HG03097 (cell line): ENCODE results near the gene GPC4.
"Not testable (repeated sequence)": the region's sequence is repeated elsewhere in the genome, so short reads cannot be mapped to it uniquely, and the experiment has no call there.

Source experiments
- ATAC-seq: cut with Tn5 transposase; IDR thresholded peaks from one replicate; pipeline ENCODE4 v1.9.1; 2021; ENCODE audit not compliant: unreplicated experiment, low FRiP score

Gene GPC4

GRCh38 chrX:133370696-133371275, 44.5 kb downstream of the GPC4 start:
- ATAC-seq, result no peak

- no peak for ATAC-seq
Measured at GRCh38 chrX:133369065-133369464, 46.2 kb downstream of the GPC4 start.

GRCh38 chrX:133366735-133367134, 48.6 kb downstream of the GPC4 start:
- ATAC-seq, result no peak

GRCh38 chrX:133365871-133366611, 49.2 kb downstream of the GPC4 start:
- ATAC-seq, result no peak

GRCh38 chrX:133364865-133365264, 50.4 kb downstream of the GPC4 start:
- no peak for ATAC-seq

- ATAC-seq, result no peak
Measured at GRCh38 chrX:133364196-133364595, 51.1 kb downstream of the GPC4 start.

GRCh38 chrX:133362538-133362937, 52.8 kb downstream of the GPC4 start:
- no peak for ATAC-seq

GRCh38 chrX:133359466-133359865, 55.8 kb downstream of the GPC4 start:
- no peak for ATAC-seq

GRCh38 chrX:133353233-133353632, 62.1 kb downstream of the GPC4 start:
- no peak for ATAC-seq

GRCh38 chrX:133350751-133351150, 64.5 kb downstream of the GPC4 start:
- no peak for ATAC-seq

GRCh38 chrX:133346026-133346425, 69.3 kb downstream of the GPC4 start:
- no peak for ATAC-seq

- no peak for ATAC-seq
Measured at GRCh38 chrX:133339566-133339965, 75.7 kb downstream of the GPC4 start.

GRCh38 chrX:133337250-133337649, 78.0 kb downstream of the GPC4 start:
- ATAC-seq, result no peak

- ATAC-seq, result no peak
Measured at GRCh38 chrX:133335027-133335426, 80.3 kb downstream of the GPC4 start.

- no peak for ATAC-seq
Measured at GRCh38 chrX:133333154-133333750, 82.0 kb downstream of the GPC4 start.

GRCh38 chrX:133332737-133333136, 82.6 kb downstream of the GPC4 start:
- no peak for ATAC-seq

- no peak for ATAC-seq
Measured at GRCh38 chrX:133330956-133331355, 84.3 kb downstream of the GPC4 start.

GRCh38 chrX:133325422-133325821, 89.9 kb downstream of the GPC4 start:
- ATAC-seq, result no peak

GRCh38 chrX:133323431-133323830, 91.9 kb downstream of the GPC4 start:
- no peak for ATAC-seq

- not testable (repeated sequence) for ATAC-seq
Measured at GRCh38 chrX:133322269-133322668, 93.0 kb downstream of the GPC4 start.

GRCh38 chrX:133321451-133321850, 93.8 kb downstream of the GPC4 start:
- ATAC-seq, result no peak

GRCh38 chrX:133314281-133314680, 101.0 kb downstream of the GPC4 start:
- no peak for ATAC-seq
